Caco-2 (cell line): ENCODE data around the gene MAGEA2B. TPM values are rescaled to one million over a fixed set of nuclear protein-coding genes. Genes with fewer than 3 reads are reported as not detected.
"Not testable (repeated sequence)": the region's sequence is repeated elsewhere in the genome, so short reads cannot be mapped to it uniquely, and the experiment has no call there.

ENCODE experiments used
- Bru-seq: library from RNA; stranded (reverse); fragments of 400-500 nt; gene quantifications from one replicate; lab custom pipeline; 2021; lab: Mats Ljungman, UMichigan
- BruChase-seq, 2 experiments: library from RNA; stranded (reverse); fragments of 400-500 nt; gene quantifications; one replicate each; lab custom pipeline; 2021; lab: Mats Ljungman, UMichigan
- BruUV-seq: library from RNA; stranded (reverse); fragments of 400-500 nt; replicated peaks from 2 replicates; lab custom pipeline; 2021; lab: Mats Ljungman, UMichigan
- CTCF ChIA-PET: fragments of 300-600 bp; sonication (Branson Sonifier 250); formaldehyde crosslinking; loops from one replicate; lab custom pipeline; 2022; ENCODE audit warnings: antibody characterized with exemption; lab: Charles Lee
- POLR2A ChIA-PET: fragments of 300-600 bp; sonication (Branson Sonifier 250); formaldehyde crosslinking; loops from one replicate; lab custom pipeline; 2022; ENCODE audit warnings: antibody characterized with exemption; lab: Charles Lee
- DNase-seq, 2 experiments: peaks; one replicate each; pipeline versions ENCODE4 v3.0.0 to v3.0.0-alpha.2; 2020 to 2022
- H3K27me3 ChIP-seq: replicated peaks from 2 replicates; pipeline ENCODE4 v1.6.0; 2011; ENCODE audit warnings: low read length; ENCODE audit not compliant: control insufficient read depth, insufficient read depth
- H3K36me3 ChIP-seq: 2 replicates; pipeline ENCODE4 v1.5.1; 2011; ENCODE audit warnings: low read length; ENCODE audit not compliant: control insufficient read depth, insufficient read depth
- H3K4me1 ChIP-seq: fragments of 250-450 bp; sonication (Bioruptor Pico); 2 replicates; pipeline ENCODE4 v1.5.1; 2020; ENCODE audit warnings: mild to moderate bottlenecking
- H3K4me3 ChIP-seq: 2 replicates; pipeline ENCODE4 v1.5.1; 2011; ENCODE audit warnings: low read depth, mild to moderate bottlenecking, control low read depth, low read length
- H3K9me3 ChIP-seq: fragments of 250-450 bp; sonication (Bioruptor Pico); 2 replicates; pipeline ENCODE4 v1.5.1; 2020; ENCODE audit warnings: mild to moderate bottlenecking, moderate library complexity
- H3K27ac Mint-ChIP-seq: one replicate; pipeline ENCODE4 v1.8.0; 2022; ENCODE audit warnings: mixed read lengths; ENCODE audit not compliant: unreplicated experiment
- H3K27me3 Mint-ChIP-seq: one replicate; pipeline ENCODE4 v1.8.0; 2022; ENCODE audit warnings: mixed read lengths; ENCODE audit not compliant: insufficient read depth, unreplicated experiment
- H3K36me3 Mint-ChIP-seq: one replicate; pipeline ENCODE4 v1.8.0; 2022; ENCODE audit warnings: mild to moderate bottlenecking, mixed read lengths; ENCODE audit not compliant: insufficient read depth, unreplicated experiment
- H3K4me1 Mint-ChIP-seq: one replicate; pipeline ENCODE4 v1.8.0; 2022; ENCODE audit warnings: low read depth, mixed read lengths; ENCODE audit not compliant: unreplicated experiment
- H3K4me3 Mint-ChIP-seq: one replicate; pipeline ENCODE4 v1.8.0; 2022; ENCODE audit warnings: mild to moderate bottlenecking, moderate library complexity, mixed read lengths; ENCODE audit not compliant: unreplicated experiment
- H3K9me3 Mint-ChIP-seq: one replicate; pipeline ENCODE4 v1.8.0; 2022; ENCODE audit warnings: mixed read lengths; ENCODE audit not compliant: unreplicated experiment
- intact Hi-C: fragments of 100-400 bp; cut with micrococcal nuclease; formaldehyde crosslinking; loops from one replicate; pipeline ENCODE4 v1.10.0; 2022; ENCODE audit not compliant: unreplicated experiment
- long read RNA-seq: library from polyadenylated mRNA; stranded (forward); transcript quantifications from one replicate; pipeline ENCODE4 v2.0.0, GENCODE V29; 2022
- total RNA-seq: library from RNA; stranded (reverse); gene quantifications from 2 replicates; pipeline ENCODE4 v1.2.3, GENCODE V29; 2022
- TF ChIP-seq, protein P1 (sequence below), 2 experiments: fragments of 200-600 bp in 1 of 2; IDR thresholded peaks; 1 replicate in 1 of 2; 2 replicates in 1 of 2; pipeline versions ENCODE4 v1.5.1 to v1.8.0; 2011 to 2022; ENCODE audit warnings: antibody characterized with exemption in 1 of 2, control low read depth in 1 of 2, inconsistent platforms in 1 of 2, low read depth in 1 of 2, low read length in 1 of 2, mild to moderate bottlenecking in 1 of 2, moderate library complexity in 1 of 2; ENCODE audit not compliant: insufficient read depth in 1 of 2, severe bottlenecking in 1 of 2, unreplicated experiment in 1 of 2

The MAGEA2B gene, protein sequence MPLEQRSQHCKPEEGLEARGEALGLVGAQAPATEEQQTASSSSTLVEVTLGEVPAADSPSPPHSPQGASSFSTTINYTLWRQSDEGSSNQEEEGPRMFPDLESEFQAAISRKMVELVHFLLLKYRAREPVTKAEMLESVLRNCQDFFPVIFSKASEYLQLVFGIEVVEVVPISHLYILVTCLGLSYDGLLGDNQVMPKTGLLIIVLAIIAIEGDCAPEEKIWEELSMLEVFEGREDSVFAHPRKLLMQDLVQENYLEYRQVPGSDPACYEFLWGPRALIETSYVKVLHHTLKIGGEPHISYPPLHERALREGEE
- not detected in 2 replicates for total RNA-seq
- not detected for Bru-seq, nascent RNA
- BruChase-seq, experiment 1, labeled RNA remaining after a 2-hour chase, result not detected
- BruChase-seq, experiment 2, labeled RNA remaining after a 6-hour chase, result not detected
- long read RNA-seq, result 0 reads

DNA sequence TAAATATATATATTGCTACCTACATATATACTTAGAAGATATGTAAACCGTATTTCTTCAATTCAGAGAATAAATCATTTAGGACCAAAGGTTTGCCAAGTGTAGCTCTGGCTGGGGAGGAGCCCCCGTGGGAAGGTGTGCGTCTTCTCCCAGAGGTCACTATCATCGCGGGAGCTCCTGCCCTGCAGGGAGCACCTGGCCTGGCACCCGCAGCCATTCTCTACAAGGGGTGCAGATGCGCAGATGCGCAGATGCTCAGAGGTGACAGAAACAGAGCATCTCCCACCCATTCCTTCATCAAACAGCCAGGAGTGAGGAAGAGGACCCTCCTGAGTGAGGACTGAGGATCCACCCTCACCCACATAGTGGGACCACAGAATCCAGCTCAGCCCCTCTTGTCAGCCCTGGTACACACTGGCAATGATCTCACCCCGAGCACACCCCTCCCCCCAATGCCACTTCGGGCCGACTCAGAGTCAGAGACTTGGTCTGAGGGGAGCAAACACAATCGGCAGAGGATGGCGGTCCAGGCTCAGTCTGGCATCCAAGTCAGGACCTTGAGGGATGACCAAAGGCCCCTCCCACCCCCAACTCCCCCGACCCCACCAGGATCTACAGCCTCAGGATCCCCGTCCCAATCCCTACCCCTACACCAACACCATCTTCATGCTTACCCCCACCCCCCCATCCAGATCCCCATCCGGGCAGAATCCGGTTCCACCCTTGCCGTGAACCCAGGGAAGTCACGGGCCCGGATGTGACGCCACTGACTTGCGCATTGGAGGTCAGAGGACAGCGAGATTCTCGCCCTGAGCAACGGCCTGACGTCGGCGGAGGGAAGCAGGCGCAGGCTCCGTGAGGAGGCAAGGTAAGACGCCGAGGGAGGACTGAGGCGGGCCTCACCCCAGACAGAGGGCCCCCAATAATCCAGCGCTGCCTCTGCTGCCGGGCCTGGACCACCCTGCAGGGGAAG, at the start of gene MAGEA2B:
Gene MAGEA2B, plus strand, starts transcription at position 814 of the 973 bp plus-strand sequence. CDS start 2,479 bp downstream, outside the sequence.
- H3K27me3 Mint-ChIP-seq, H3K9me3 ChIP-seq, H3K4me3 ChIP-seq, H3K4me1 ChIP-seq, intact Hi-C loops, H3K9me3 Mint-ChIP-seq, CTCF ChIA-PET, H3K27ac Mint-ChIP-seq, H3K4me3 Mint-ChIP-seq, DNase-seq, H3K36me3 ChIP-seq, BruUV-seq, H3K4me1 Mint-ChIP-seq, H3K27me3 ChIP-seq, H3K36me3 Mint-ChIP-seq, POLR2A ChIA-PET: not testable (repeated sequence)

DNA sequence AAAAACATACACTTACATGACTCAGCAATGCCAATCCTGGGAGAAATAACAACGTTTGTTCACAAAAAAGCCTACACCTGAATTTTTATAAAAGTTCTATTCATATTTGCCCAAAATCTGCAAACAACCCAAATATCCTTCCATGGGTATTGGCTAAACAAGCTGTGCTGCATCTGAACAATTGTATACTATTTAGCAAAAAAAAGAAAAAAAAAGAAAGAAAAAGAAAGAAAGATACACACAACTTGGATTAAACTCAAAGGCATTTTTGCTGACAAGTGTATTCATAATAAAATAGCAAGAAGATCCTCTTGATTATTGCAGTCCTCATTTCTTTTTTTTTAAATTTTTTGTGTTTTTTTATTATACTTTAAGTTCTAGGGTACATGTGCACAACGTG, 40.3 kb upstream of the MAGEA2B start:
- H3K9me3 Mint-ChIP-seq, result no peaks in the 10 kb centered on the region
- H3K4me3 Mint-ChIP-seq, result no peak overlapping the region
- CTCF ChIA-PET, result no interaction called here
- H3K27ac Mint-ChIP-seq, result no peak overlapping the region
- TF ChIP-seq, protein P1, sequence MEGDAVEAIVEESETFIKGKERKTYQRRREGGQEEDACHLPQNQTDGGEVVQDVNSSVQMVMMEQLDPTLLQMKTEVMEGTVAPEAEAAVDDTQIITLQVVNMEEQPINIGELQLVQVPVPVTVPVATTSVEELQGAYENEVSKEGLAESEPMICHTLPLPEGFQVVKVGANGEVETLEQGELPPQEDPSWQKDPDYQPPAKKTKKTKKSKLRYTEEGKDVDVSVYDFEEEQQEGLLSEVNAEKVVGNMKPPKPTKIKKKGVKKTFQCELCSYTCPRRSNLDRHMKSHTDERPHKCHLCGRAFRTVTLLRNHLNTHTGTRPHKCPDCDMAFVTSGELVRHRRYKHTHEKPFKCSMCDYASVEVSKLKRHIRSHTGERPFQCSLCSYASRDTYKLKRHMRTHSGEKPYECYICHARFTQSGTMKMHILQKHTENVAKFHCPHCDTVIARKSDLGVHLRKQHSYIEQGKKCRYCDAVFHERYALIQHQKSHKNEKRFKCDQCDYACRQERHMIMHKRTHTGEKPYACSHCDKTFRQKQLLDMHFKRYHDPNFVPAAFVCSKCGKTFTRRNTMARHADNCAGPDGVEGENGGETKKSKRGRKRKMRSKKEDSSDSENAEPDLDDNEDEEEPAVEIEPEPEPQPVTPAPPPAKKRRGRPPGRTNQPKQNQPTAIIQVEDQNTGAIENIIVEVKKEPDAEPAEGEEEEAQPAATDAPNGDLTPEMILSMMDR (IDR thresholded peaks at IDR 0.05; ENCODE audit: insufficient read depth in 1 of 2, low read depth in 1 of 2, low read length in 1 of 2, severe bottlenecking in 1 of 2, unreplicated experiment in 1 of 2), result no peak
- BruUV-seq, result no TSS peak
- Histone ChIP-seq H3K4me3 (no peak overlapping the region), H3K27me3 (no peaks in the 10 kb centered on the region), H3K36me3 (no peaks in the 10 kb centered on the region), H3K9me3 (no peaks in the 10 kb centered on the region), H3K4me1 (no peaks in the 10 kb centered on the region)
- intact Hi-C loops, result no loop called here
- POLR2A ChIA-PET, result no interaction called here
- H3K4me1 Mint-ChIP-seq, result no peaks in the 10 kb centered on the region
- H3K36me3 Mint-ChIP-seq, result no peaks in the 10 kb centered on the region
- DNase-seq, result no peak
- no peaks in the 10 kb centered on the region for H3K27me3 Mint-ChIP-seq

DNA sequence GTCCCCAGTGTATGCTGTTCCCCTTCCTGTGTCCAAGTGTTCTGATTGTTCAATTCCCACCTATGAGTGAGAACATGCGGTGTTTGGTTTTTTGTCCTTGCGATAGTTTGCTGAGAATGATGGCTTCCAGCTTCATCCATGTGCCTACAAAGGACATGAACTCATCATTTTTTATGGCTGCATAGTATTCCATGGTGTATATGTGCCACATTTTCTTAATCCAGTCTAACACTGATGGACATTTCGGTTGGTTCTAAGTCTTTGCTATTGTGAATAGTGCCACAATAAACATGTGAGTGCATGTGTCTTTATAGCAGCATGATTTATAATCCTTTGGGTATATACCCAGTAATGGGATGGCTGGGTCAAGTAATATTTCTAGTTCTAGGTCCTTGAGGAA, 39.8 kb upstream of the MAGEA2B start:
- BruUV-seq, H3K4me1 Mint-ChIP-seq, H3K4me1 ChIP-seq, DNase-seq, CTCF ChIA-PET, POLR2A ChIA-PET, H3K27ac Mint-ChIP-seq, H3K9me3 Mint-ChIP-seq, H3K4me3 Mint-ChIP-seq, H3K9me3 ChIP-seq, H3K27me3 Mint-ChIP-seq, intact Hi-C loops, H3K4me3 ChIP-seq, H3K36me3 Mint-ChIP-seq, H3K27me3 ChIP-seq, H3K36me3 ChIP-seq: not testable (repeated sequence)

DNA sequence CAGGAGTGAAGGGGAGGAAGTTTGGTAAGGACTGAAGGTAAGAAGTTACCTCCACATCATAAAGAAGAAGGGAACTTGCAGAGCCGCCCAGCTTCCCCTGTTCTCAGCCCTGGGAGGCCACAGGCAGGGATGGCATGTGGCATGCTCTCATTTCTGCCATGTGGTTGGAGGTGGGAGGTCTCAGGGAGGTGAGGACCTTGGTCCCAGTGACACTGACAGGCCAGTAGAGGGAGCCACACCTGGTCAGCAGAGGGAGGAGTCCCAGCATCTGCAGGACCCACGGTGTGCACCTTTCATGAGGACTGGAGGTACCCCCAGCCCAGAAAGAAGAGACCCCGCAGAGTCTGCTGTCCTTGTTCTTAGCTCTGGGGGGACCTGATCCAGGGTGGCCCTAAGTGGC, 33.4 kb upstream of the MAGEA2B start:
- H3K36me3 Mint-ChIP-seq, CTCF ChIA-PET: not testable (repeated sequence)

DNA sequence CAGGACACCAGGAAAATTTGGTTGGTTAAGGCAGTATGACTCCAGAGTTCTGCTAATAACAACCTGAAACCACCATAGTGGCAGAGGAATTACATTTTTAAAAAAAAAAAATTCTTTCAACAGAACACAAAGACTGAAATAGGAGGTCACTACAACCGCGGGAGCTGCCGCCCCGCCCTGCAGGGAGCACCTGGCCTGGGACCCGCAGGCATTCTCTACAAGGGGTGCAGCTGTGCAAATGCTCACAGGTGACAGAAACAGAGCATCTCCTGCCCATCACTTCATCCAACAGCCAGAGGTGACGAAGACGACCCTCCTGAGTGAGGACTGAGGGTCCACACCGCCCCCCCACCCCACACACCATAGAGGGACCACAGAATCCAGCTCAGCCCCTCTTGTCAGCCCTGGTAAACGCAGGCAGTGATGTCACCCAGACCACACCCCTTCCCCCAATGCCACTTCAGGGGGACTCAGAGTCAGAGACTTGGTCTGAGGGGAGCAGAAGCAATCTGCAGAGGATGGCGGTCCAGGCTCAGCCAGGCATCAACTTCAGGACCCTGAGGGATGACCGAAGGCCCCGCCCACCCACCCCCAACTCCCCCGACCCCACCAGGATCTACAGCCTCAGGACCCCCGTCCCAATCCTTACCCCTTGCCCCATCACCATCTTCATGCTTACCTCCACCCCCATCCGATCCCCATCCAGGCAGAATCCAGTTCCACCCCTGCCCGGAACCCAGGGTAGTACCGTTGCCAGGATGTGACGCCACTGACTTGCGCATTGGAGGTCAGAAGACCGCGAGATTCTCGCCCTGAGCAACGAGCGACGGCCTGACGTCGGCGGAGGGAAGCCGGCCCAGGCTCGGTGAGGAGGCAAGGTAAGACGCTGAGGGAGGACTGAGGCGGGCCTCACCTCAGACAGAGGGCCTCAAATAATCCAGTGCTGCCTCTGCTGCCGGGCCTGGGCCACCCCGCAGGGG, 16.2 kb upstream of the MAGEA2B start, which contains the start of gene MAGEA3:
Gene MAGEA3, plus strand, starts transcription at position 843 of the 980 bp plus-strand sequence. CDS start 2,039 bp downstream, outside the sequence.
- H3K4me3 ChIP-seq, H3K27ac Mint-ChIP-seq, H3K27me3 Mint-ChIP-seq, H3K4me1 ChIP-seq, DNase-seq, H3K27me3 ChIP-seq, intact Hi-C loops, CTCF ChIA-PET, H3K9me3 Mint-ChIP-seq, POLR2A ChIA-PET, H3K4me3 Mint-ChIP-seq, H3K4me1 Mint-ChIP-seq, H3K36me3 ChIP-seq, BruUV-seq, H3K36me3 Mint-ChIP-seq, H3K9me3 ChIP-seq: not testable (repeated sequence)

More for the DNA sequence above, 33.4 kb upstream of the MAGEA2B start:
- H3K36me3 ChIP-seq, H3K9me3 Mint-ChIP-seq, H3K4me3 Mint-ChIP-seq, H3K27ac Mint-ChIP-seq, H3K4me1 Mint-ChIP-seq, POLR2A ChIA-PET, H3K27me3 Mint-ChIP-seq, intact Hi-C loops, H3K9me3 ChIP-seq, DNase-seq, H3K4me3 ChIP-seq, H3K4me1 ChIP-seq, H3K27me3 ChIP-seq, BruUV-seq: not testable (repeated sequence)
